GM06990 (cell line): ENCODE measurements around the gene MAPKBP1.

ENCODE experiments used
- DNase-seq: peaks from one replicate; pipeline ENCODE4 v3.0.0-alpha.2; 2011; ENCODE audit not compliant: insufficient read length; ENCODE audit errors: extremely low read depth
- H3K27me3 ChIP-seq: replicated peaks from 2 replicates; pipeline ENCODE4 v1.6.0; 2011; ENCODE audit warnings: low read length; ENCODE audit not compliant: control insufficient read depth, insufficient read depth
- H3K36me3 ChIP-seq: 2 replicates; pipeline ENCODE4 v1.5.1; 2011; ENCODE audit warnings: low read length; ENCODE audit not compliant: control insufficient read depth, insufficient read depth
- H3K4me3 ChIP-seq: replicated peaks from 2 replicates; pipeline ENCODE4 v1.5.1; 2011; ENCODE audit warnings: low read depth, mild to moderate bottlenecking, control low read depth, low read length
- TF ChIP-seq, protein P1 (sequence below): IDR thresholded peaks from 2 replicates; pipeline ENCODE4 v1.5.1; 2011; ENCODE audit warnings: low read length, control low read depth, mild to moderate bottlenecking, inconsistent platforms; ENCODE audit not compliant: insufficient read depth, poor library complexity, severe bottlenecking

Gene MAPKBP1

DNA sequence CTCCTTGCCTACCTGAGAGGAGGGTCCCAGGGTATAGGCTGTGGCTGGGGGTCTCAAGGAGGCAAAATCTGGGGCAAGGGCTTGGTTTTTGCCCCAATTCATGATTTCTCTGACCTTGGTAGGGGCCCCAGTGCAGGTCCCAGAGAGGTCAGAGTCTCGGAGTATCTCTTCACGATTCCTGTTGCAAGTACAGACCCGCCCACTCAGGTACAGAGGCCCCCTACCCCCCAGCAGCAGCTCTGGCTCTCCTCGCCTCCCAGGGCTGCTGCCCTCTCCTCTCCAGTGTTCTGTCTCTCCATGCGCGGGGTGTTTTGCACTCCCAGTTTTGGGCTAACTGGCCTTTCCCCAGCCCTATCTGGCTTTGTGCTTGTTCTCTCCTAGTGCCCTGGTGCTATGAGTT, 48.2 kb downstream of the MAPKBP1 start:
- no peaks in the 10 kb centered on the region for H3K27me3 ChIP-seq
- no peak overlapping the region for H3K4me3 ChIP-seq
- peaks cover 27% of the 10 kb centered on the region for H3K36me3 ChIP-seq
- DNase-seq: no peak
- TF ChIP-seq, protein P1, sequence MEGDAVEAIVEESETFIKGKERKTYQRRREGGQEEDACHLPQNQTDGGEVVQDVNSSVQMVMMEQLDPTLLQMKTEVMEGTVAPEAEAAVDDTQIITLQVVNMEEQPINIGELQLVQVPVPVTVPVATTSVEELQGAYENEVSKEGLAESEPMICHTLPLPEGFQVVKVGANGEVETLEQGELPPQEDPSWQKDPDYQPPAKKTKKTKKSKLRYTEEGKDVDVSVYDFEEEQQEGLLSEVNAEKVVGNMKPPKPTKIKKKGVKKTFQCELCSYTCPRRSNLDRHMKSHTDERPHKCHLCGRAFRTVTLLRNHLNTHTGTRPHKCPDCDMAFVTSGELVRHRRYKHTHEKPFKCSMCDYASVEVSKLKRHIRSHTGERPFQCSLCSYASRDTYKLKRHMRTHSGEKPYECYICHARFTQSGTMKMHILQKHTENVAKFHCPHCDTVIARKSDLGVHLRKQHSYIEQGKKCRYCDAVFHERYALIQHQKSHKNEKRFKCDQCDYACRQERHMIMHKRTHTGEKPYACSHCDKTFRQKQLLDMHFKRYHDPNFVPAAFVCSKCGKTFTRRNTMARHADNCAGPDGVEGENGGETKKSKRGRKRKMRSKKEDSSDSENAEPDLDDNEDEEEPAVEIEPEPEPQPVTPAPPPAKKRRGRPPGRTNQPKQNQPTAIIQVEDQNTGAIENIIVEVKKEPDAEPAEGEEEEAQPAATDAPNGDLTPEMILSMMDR: no peak

GRCh38 chr15:41822957-41823356, 48.7 kb downstream of the MAPKBP1 start:
- Histone ChIP-seq H3K27me3 (no peaks in the 10 kb centered on the region), H3K36me3 (peaks cover 26% of the 10 kb centered on the region), H3K4me3 (no peak overlapping the region)
- DNase-seq: no peak
- TF ChIP-seq, protein P1: no peak

- Histone ChIP-seq H3K27me3 (no peaks in the 10 kb centered on the region), H3K36me3 (peaks cover 24% of the 10 kb centered on the region), H3K4me3 (no peak overlapping the region)
- DNase-seq: no peak
- TF ChIP-seq, protein P1: no peak
Measured at GRCh38 chr15:41823502-41823901, 49.2 kb downstream of the MAPKBP1 start.

- DNase-seq: no peak
- no peaks in the 10 kb centered on the region for H3K27me3 ChIP-seq
- no peak overlapping the region for H3K4me3 ChIP-seq
- TF ChIP-seq, protein P1: no peak
- peaks cover 17% of the 10 kb centered on the region for H3K36me3 ChIP-seq
Measured at GRCh38 chr15:41824062-41824745, 49.9 kb downstream of the MAPKBP1 start.

DNA sequence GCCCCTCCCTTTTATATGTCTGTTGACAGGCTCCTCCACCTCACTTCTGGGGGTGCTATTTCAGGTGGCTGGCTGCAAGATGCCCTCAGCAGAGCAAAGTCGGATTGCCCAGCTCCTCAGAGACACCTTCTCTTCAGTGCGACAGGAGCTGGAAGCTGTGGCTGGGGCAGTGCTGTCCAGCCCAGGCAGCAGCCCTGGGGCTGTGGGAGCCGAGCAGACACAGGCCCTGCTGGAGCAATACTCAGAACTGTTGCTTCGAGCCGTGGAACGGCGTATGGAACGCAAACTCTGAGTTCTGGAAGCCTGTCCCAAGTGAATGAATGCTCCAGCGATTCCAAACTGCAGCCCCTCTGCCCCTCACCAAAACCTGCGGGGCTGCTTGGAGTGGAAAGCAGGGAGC, 50.9 kb downstream of the MAPKBP1 start:
- H3K4me3 ChIP-seq: no peak overlapping the region

More for the DNA sequence above, 50.9 kb downstream of the MAPKBP1 start:
- H3K27me3 ChIP-seq: no peaks in the 10 kb centered on the region
- TF ChIP-seq, protein P1: no peak
- DNase-seq: no peak
- H3K36me3 ChIP-seq: peaks cover 16% of the 10 kb centered on the region
